Measurements from ENCODE around the gene ARHGAP24. TPM values are rescaled to one million over a fixed set of nuclear protein-coding genes. Genes with fewer than 3 reads are reported as not detected.

Gene ARHGAP24
- total RNA-seq, 1 experiment from 2014 or later, result 1.3 TPM

DNA sequence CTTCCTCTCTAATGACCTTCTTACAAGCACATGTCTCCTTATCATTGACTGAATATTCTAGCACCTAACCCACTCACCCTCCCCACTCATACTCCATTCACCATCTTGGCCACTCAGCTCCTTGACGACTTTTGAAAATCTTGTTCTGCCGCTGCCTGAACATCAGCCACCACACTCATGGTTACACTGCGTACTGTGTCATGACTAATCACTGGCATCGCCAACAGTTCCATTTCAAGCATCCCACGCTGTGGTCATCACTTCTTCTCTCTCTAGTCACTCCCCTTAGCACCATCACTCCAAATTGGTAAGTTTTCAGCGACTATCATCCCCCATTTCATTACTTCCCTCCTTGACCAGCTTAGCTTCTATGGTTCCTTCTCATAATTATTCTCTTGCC is 532.1 kb downstream of the ARHGAP24 start:
- intact Hi-C loops (cut with micrococcal nuclease), result no loop called here
- POLR2A ChIA-PET, result no interaction called here

More for the DNA sequence above, 532.1 kb downstream of the ARHGAP24 start:
- DNase-seq (ENCODE audit: low read depth, low spot score) (no peak), ATAC-seq (no peak)
- Histone ChIP-seq H3K27me3 (ENCODE audit: insufficient read depth, low read length) (no peaks in the 10 kb centered on the region), H3K9me2 (ENCODE audit: insufficient read depth) (no peaks in the 10 kb centered on the region), H3K9ac (ENCODE audit: low read length) (no peak overlapping the region), H3K79me2 (ENCODE audit: insufficient read depth, low read length) (no peaks in the 10 kb centered on the region), H3K9me3 (ENCODE audit: control insufficient read depth in 1 of 2, insufficient read depth in 1 of 2, low read depth in 1 of 2, low read length in 2 of 2) (no peaks in the 10 kb centered on the region), H2AFZ (ENCODE audit: low read depth, low read length, poor library complexity, severe bottlenecking) (no peak overlapping the region), H3K4me3 (replicated peaks in 1 of 2; ENCODE audit: low read depth in 1 of 2, low read length in 2 of 2) (no peak overlapping the region), H4K20me1 (ENCODE audit: insufficient read depth) (no peaks in the 10 kb centered on the region), H3K4me1 (ENCODE audit: control insufficient read depth in 1 of 2, insufficient read depth in 2 of 2, low read length in 2 of 2) (no peaks in the 10 kb centered on the region), H3K36me3 (ENCODE audit: control insufficient read depth in 1 of 2, insufficient read depth in 2 of 2, low read length in 2 of 2) (no peaks in the 10 kb centered on the region), H3K27ac (ENCODE audit: low read depth, low read length) (no peak overlapping the region), H3K4me2 (ENCODE audit: low read length) (no peak overlapping the region)
- ChIA-PET CTCF (no interaction called here), RAD21 (ENCODE audit: low non-redundant PET in 1 of 2, low total read pairs in 2 of 2, uncharacterized antibody in 2 of 2, unreplicated experiment in 2 of 2) (no interaction called here)
- BruUV-seq (replicated peaks), result no TSS peak
- TF ChIP-seq SRF (IDR thresholded peaks at IDR 0.05; ENCODE audit: low read depth), result no peak
- TF ChIP-seq SIN3A (IDR thresholded peaks at IDR 0.05; ENCODE audit: low read depth), result no peak
- TF ChIP-seq, protein P1, sequence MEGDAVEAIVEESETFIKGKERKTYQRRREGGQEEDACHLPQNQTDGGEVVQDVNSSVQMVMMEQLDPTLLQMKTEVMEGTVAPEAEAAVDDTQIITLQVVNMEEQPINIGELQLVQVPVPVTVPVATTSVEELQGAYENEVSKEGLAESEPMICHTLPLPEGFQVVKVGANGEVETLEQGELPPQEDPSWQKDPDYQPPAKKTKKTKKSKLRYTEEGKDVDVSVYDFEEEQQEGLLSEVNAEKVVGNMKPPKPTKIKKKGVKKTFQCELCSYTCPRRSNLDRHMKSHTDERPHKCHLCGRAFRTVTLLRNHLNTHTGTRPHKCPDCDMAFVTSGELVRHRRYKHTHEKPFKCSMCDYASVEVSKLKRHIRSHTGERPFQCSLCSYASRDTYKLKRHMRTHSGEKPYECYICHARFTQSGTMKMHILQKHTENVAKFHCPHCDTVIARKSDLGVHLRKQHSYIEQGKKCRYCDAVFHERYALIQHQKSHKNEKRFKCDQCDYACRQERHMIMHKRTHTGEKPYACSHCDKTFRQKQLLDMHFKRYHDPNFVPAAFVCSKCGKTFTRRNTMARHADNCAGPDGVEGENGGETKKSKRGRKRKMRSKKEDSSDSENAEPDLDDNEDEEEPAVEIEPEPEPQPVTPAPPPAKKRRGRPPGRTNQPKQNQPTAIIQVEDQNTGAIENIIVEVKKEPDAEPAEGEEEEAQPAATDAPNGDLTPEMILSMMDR (IDR thresholded peaks at IDR 0.05 in 2 of 3, conservative IDR thresholded peaks at IDR 0.05 in 1 of 3; ENCODE audit: borderline replicate concordance in 1 of 3, insufficient read depth in 1 of 3, low read depth in 2 of 3, low read length in 2 of 3), result no peak
- TF ChIP-seq EGR1 (IDR thresholded peaks at IDR 0.05; ENCODE audit: low read depth), result no peak
- TF ChIP-seq, protein P2, sequence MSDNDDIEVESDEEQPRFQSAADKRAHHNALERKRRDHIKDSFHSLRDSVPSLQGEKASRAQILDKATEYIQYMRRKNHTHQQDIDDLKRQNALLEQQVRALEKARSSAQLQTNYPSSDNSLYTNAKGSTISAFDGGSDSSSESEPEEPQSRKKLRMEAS (IDR thresholded peaks at IDR 0.05), result no peak
- no peak for TF ChIP-seq POLR2AphosphoS5 (IDR thresholded peaks at IDR 0.05; ENCODE audit: low read depth, low read length)
- TF ChIP-seq RAD21 (IDR thresholded peaks at IDR 0.05; ENCODE audit: low read depth), result no peak
- no peak for TF ChIP-seq TCF7L2 (IDR thresholded peaks at IDR 0.05; ENCODE audit: borderline replicate concordance, extremely low read depth, insufficient read depth, insufficient read length)
- no peak for TF ChIP-seq CEBPB (IDR thresholded peaks at IDR 0.05; ENCODE audit: low read depth)
- no peak for TF ChIP-seq JUND (IDR thresholded peaks at IDR 0.05)
- no peak for TF ChIP-seq ZNF274 (IDR thresholded peaks at IDR 0.05; ENCODE audit: low read depth, low read length)
- no peak for TF ChIP-seq POLR2A (IDR thresholded peaks at IDR 0.05; ENCODE audit: borderline replicate concordance, extremely low read depth, insufficient read depth, insufficient read length)
- TF ChIP-seq, protein P3, sequence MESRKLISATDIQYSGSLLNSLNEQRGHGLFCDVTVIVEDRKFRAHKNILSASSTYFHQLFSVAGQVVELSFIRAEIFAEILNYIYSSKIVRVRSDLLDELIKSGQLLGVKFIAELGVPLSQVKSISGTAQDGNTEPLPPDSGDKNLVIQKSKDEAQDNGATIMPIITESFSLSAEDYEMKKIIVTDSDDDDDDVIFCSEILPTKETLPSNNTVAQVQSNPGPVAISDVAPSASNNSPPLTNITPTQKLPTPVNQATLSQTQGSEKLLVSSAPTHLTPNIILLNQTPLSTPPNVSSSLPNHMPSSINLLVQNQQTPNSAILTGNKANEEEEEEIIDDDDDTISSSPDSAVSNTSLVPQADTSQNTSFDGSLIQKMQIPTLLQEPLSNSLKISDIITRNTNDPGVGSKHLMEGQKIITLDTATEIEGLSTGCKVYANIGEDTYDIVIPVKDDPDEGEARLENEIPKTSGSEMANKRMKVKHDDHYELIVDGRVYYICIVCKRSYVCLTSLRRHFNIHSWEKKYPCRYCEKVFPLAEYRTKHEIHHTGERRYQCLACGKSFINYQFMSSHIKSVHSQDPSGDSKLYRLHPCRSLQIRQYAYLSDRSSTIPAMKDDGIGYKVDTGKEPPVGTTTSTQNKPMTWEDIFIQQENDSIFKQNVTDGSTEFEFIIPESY (IDR thresholded peaks at IDR 0.05; ENCODE audit: extremely low read depth, insufficient replicate concordance, low read length), result no peak
- no peak for TF ChIP-seq CBX3 (IDR thresholded peaks at IDR 0.05; ENCODE audit: low read depth)
